Chondrocyte (in vitro differentiated cells): ENCODE results near the gene EPB41L2. TPM values are rescaled to one million over a fixed set of nuclear protein-coding genes. Genes with fewer than 3 reads are reported as not detected.

Experiments used
- DNase-seq: peaks from one replicate; pipeline ENCODE4 v3.0.0; 2021; ENCODE audit warnings: mixed read lengths, low spot score
- H3K27ac Mint-ChIP-seq: one replicate; pipeline ENCODE4 v1.8.0; 2021; ENCODE audit warnings: mild to moderate bottlenecking, moderate library complexity, mixed read lengths; ENCODE audit not compliant: unreplicated experiment
- H3K27me3 Mint-ChIP-seq: 2 replicates; pipeline ENCODE4 v1.8.0; 2021; ENCODE audit warnings: low read depth, mixed read lengths
- H3K36me3 Mint-ChIP-seq: 2 replicates; pipeline ENCODE4 v1.8.0; 2021; ENCODE audit warnings: low read depth, mixed read lengths
- H3K4me1 Mint-ChIP-seq: 2 replicates; pipeline ENCODE4 v1.8.0; 2021; ENCODE audit warnings: low read depth, mild to moderate bottlenecking, mixed read lengths
- H3K4me3 Mint-ChIP-seq: one replicate; pipeline ENCODE4 v1.8.0; 2021; ENCODE audit warnings: mild to moderate bottlenecking, moderate library complexity, mixed read lengths; ENCODE audit not compliant: unreplicated experiment
- H3K9me3 Mint-ChIP-seq: 2 replicates; pipeline ENCODE4 v1.8.0; 2021; ENCODE audit warnings: low read depth, mixed read lengths
- total RNA-seq: library from RNA; stranded (reverse); gene quantifications from 3 replicates; pipeline ENCODE4 v1.2.1, GENCODE V29; 2021
- TF ChIP-seq, protein P1 (sequence below): fragments of 200-600 bp; sonication (generic); IDR thresholded peaks from 2 replicates; pipeline ENCODE4 v1.5.0; 2021; ENCODE audit warnings: antibody characterized with exemption, mild to moderate bottlenecking, moderate library complexity

The EPB41L2 gene
- total RNA-seq, 1 donor from 2014 or later = 65.8 TPM

DNA sequence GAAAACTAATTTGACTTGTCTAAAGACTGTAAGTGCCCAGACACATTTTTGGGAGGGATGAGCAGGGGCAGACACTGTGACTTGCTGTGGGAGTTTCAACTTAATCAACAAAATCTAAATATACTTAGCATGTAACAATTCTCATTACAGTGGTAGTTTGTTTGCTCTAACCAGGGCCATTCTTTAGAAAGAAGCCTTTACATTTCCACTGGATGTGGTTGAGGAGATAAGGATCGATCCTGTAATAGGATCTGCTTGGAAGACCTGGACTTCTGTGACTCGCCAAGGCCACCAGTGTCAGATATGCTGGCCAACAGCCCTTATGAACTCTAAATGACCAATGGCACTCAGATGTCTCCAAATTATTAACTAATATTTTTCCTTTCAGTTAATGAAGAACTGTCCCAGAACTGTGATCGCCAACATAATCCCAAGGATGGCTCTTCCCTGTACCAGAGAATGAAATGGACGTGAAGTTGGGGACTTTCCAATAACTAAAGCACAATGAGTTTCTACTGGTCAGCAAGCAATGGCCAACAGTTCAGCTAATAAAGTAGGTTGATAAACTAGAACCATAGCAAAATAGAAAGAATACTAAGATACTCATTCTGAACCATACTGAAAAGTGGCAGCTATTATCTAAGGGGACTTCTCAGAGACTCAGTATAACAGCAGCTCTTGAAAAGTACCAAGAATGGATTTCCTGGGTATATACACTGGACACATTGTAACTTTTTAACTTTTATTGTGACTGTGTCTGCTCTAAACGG lies 228.4 kb downstream of the EPB41L2 start:
- no peaks in the 10 kb centered on the region for H3K9me3 Mint-ChIP-seq
- H3K27ac Mint-ChIP-seq = no peak overlapping the region
- DNase-seq = no peak
- TF ChIP-seq, protein P1, sequence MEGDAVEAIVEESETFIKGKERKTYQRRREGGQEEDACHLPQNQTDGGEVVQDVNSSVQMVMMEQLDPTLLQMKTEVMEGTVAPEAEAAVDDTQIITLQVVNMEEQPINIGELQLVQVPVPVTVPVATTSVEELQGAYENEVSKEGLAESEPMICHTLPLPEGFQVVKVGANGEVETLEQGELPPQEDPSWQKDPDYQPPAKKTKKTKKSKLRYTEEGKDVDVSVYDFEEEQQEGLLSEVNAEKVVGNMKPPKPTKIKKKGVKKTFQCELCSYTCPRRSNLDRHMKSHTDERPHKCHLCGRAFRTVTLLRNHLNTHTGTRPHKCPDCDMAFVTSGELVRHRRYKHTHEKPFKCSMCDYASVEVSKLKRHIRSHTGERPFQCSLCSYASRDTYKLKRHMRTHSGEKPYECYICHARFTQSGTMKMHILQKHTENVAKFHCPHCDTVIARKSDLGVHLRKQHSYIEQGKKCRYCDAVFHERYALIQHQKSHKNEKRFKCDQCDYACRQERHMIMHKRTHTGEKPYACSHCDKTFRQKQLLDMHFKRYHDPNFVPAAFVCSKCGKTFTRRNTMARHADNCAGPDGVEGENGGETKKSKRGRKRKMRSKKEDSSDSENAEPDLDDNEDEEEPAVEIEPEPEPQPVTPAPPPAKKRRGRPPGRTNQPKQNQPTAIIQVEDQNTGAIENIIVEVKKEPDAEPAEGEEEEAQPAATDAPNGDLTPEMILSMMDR = no peak
- H3K4me3 Mint-ChIP-seq = no peak overlapping the region
- peaks cover 12% of the 10 kb centered on the region for H3K4me1 Mint-ChIP-seq
- no peaks in the 10 kb centered on the region for H3K36me3 Mint-ChIP-seq
- H3K27me3 Mint-ChIP-seq = no peaks in the 10 kb centered on the region

- Mint-ChIP-seq H3K4me3 (no peak overlapping the region), H3K27ac (no peak overlapping the region), H3K27me3 (no peaks in the 10 kb centered on the region), H3K9me3 (no peaks in the 10 kb centered on the region), H3K4me1 (peaks cover 3% of the 10 kb centered on the region), H3K36me3 (no peaks in the 10 kb centered on the region)
- TF ChIP-seq, protein P1 = no peak
- no peak for DNase-seq
These were observed 229.5 kb downstream of the EPB41L2 start for GRCh38 chr6:130833569-130833968.

- Mint-ChIP-seq H3K27me3 (no peaks in the 10 kb centered on the region), H3K9me3 (no peaks in the 10 kb centered on the region), H3K27ac (no peak overlapping the region), H3K36me3 (no peaks in the 10 kb centered on the region), H3K4me1 (no peaks in the 10 kb centered on the region), H3K4me3 (no peak overlapping the region)
- no peak for DNase-seq
- TF ChIP-seq, protein P1 = no peak
These were observed 231.4 kb downstream of the EPB41L2 start for GRCh38 chr6:130831607-130832006.

DNA sequence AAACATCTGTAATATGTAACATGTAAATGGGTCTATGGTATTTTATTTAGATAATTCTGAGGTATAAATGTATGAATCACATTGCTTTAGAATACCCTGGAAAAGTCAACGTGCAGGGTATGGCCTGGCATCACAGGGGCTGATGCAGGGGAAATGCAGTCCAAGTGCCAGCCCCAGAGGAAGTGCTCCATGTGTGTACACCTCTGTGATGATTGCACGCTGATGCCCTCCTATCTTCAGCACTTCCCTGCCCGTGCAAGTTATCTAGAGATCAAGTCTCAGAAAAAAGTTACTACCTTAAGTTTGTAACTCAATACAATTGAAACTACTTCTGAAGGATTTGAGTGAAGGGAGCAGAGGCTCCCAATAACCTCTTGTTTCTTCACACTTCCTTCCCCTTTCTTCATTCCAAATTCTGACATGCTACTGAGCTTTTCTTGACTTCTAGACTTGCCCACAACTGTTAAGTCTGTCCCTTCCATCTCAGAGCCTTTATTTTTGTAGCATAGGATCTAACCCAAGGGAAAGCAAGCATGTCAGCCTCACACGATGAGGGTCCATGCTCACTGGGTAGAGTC lies 233.6 kb downstream of the EPB41L2 start:
- H3K4me1 Mint-ChIP-seq = no peaks in the 10 kb centered on the region
- TF ChIP-seq, protein P1 = no peak
- H3K36me3 Mint-ChIP-seq = no peaks in the 10 kb centered on the region
- no peaks in the 10 kb centered on the region for H3K9me3 Mint-ChIP-seq
- H3K27ac Mint-ChIP-seq = no peak overlapping the region
- no peaks in the 10 kb centered on the region for H3K27me3 Mint-ChIP-seq
- H3K4me3 Mint-ChIP-seq = no peak overlapping the region
- DNase-seq = no peak

- H3K9me3 Mint-ChIP-seq = no peaks in the 10 kb centered on the region
- H3K4me3 Mint-ChIP-seq = no peak within 1 kb of the TSS
These were observed 235.5 kb downstream of the EPB41L2 start, which contains the start of gene SMLR1 for GRCh38 chr6:130827247-130828149. TSS of gene SMLR1 (plus strand) at chr6:130827406. CDS start at chr6:130827414, 8 bp downstream.

More at GRCh38 chr6:130827247-130828149, 235.5 kb downstream of the EPB41L2 start, which contains the start of gene SMLR1:
- H3K4me1 Mint-ChIP-seq = no peaks in the 10 kb centered on the region
- H3K36me3 Mint-ChIP-seq = no peaks in the 10 kb centered on the region
- H3K27ac Mint-ChIP-seq = no peak within 1 kb of the TSS
- TF ChIP-seq, protein P1 = no peak
- no peak for DNase-seq
- H3K27me3 Mint-ChIP-seq = no peaks in the 10 kb centered on the region
